GM18511 (cell line): ENCODE measurements around the gene EGFR.

Source experiments
- ATAC-seq: cut with Tn5 transposase; IDR thresholded peaks from one replicate; pipeline ENCODE4 v1.9.1; 2021; ENCODE audit warnings: mild to moderate bottlenecking, moderate library complexity; ENCODE audit not compliant: unreplicated experiment

The EGFR gene

DNA sequence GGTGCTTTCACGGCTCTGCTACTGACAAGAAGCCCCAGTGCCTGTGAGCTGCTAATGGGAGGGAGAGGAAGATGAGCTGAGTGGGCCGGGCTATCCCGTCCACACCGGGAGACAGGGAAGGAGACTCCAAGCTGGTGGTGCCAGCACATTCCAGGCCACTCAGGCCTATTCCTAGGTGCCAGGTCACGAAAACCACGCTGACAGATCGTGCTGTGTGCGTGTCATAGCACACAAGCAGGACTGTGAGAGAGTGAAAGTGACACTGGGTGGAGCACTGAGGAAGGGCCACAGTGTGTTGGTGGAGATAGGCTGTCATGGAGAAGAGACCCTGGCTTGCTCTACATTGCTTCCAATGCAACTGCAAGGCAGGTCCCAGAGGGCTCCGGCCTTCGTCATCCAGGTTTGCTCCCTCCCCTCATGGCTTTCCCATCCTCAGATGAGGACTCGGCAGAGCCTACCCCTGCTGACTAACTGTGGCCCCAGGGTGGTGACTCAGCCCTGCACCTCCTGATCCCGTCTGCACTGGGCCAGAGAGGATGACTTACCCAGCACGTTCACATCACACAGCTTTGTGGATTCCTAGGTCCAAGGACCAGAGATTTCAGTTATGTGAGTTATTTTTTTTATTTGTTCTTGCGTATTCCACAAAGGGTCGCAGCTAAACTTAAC lies 167.3 kb downstream of the EGFR start:
- ATAC-seq, result no peak

DNA sequence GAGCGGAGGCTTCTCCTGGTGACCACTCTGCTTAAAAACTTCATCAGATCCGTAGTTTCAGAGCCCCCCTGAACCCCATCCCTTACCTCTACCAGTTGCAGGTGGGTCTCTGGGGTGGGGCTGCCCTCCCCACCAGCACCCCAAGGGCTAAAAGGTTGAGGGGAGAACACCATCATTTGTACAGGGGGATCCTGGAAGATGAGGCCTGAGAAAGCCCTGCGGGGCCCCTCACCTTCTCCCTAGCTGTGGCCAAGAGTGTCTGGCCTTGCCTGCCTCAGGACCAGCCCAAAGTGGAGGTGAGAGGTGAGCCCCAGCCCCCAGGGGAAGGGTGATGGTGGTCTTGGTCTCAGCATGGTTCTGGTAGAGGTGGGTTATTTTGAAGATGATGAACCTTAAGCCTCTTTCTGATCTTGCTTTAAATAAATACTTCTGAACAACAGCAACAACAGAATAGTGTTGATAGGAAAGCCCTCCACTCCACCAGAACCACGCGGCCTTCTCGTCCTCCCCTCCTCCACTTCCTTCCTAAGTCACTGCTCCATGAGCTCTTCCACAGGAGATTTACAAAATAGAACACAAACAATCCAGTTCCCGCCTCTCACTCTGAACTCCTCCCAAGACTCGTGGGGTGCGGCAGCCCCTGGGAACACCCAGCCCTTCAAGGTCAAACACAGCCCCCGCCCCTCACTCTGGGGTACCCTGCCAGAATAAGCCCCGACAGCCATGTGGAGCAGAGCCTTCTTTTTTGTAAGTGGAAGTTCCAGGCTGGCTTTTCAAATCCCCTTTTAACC lies 169.1 kb downstream of the EGFR start:
- ATAC-seq, result no peak

DNA sequence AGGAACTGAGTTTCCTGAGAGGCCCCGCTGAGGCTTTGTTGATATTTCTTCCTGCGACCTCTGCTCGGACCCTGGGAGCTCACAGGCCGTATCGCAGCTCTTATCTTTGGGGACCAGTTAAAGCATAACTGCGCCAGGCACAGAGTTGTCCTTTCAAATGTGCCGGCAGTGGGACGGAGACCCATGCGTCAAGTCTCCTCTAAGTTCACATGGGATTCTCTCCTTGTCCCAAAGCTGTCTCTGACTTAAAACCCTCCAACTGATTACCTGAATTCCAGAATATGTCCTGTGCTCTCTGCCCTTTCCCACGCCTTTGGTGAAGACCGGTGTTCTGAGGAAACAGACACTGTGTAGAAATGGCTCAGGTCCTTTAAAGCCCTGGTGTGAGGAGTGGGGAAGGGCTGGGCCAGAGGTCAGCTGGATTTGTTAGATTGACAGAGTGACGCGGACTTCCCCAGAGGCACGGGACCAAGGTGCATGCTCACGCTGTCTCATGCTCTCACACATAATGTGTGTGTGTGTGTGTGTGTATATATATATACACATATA lies 169.8 kb downstream of the EGFR start:
- ATAC-seq, result no peak

DNA sequence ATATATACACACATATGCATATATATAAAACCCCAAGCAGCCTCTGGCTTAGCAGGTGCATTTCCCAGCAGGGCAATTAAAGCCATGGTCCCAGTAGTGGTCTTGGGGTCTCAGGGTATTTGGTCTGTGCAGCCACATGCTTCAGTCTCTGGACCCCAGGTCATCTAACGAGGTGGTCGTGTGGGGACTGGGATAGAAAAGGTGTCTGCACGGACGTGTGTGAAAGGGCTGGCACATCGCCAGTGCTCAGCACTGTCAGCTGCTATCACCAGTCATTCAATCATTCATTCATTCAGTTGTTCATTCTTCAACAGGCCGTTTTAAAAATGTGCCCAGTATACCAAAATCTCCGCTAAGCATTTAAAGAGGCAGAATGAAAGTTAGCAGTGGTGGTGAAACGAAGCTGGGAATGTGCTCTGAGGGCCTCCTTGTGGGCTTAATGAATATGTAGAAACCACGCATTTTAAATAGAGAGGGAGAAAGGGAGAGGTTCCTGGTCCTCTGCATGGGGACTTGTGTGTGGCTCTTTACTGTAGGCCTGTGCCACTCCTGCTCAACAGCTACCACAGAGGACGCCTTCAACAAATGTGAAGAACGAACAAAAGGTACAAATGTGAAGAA lies 170.4 kb downstream of the EGFR start:
- ATAC-seq, result no peak

DNA sequence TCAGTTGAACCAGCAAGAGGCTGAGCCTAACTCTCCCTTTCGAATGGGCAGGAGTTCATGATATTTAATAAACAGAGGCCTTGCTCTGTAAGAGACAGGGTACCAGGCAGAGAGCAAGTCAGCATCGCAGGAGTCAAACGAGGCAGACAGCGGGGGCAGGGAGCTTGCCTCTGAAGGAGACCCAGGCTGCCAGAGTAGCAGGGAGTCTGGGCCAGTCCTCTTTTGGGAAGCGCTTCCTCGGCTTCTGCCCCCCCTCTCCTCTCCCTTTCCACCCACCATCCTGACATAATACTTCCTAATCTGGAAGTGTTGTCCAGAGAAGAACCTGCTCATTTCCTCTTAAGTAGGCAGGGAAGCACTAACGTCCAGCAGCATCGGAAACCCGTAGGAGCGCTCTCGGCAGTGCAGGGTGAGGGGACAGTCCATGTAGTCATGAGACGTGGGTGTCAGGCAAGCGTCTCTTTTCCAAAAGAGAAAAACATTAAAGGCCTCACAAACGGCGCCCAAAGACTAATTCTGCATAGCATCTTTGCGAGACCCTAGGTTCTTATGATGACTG lies 171.1 kb downstream of the EGFR start:
- no peak for ATAC-seq

DNA sequence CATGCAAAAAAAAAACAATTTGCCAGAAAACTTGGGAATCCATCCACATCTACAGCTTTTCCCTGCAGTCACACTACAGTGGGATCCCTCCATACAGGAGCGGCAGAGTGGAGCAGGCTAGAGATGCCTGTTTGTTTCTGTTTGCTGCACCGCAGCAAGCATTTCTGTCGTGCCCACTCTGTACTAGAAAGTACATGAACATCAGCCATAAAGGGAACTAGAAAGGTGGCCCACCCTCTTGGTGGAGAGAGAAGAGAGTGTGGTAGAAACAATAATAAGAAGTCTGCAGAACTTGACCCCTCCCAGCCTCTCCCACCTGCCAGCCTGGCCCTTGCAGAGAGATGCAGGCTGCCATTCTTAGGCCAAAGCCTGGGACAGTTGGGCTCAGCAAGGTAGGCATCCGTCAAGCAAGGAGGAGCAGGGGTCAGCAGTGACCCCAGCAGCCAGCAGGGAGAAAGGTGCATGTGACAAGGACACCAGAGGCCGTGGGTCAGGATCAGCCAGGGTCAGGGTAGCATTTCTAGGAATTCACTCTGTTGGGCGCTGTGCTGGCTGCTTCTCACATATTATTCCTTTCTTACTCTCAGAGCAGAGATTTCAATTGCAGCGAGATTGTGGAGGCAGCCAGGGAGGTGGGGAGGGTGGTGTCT lies 171.8 kb downstream of the EGFR start:
- no peak for ATAC-seq

DNA sequence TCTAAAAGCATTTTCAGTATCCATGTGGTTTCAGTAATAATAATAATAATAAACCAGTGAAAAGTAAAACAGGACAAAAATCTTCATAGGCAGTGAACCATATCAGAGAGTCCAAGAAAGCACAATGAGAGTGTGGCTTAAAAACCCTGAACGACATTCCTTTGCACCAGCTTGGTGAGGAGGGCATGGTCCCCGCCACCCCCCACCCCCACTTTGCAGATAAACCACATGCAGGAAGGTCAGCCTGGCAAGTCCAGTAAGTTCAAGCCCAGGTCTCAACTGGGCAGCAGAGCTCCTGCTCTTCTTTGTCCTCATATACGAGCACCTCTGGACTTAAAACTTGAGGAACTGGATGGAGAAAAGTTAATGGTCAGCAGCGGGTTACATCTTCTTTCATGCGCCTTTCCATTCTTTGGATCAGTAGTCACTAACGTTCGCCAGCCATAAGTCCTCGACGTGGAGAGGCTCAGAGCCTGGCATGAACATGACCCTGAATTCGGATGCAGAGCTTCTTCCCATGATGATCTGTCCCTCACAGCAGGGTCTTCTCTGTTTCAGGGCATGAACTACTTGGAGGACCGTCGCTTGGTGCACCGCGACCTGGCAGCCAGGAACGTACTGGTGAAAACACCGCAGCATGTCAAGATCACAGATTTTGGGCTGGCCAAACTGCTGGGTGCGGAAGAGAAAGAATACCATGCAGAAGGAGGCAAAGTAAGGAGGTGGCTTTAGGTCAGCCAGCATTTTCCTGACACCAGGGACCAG lies 172.5 kb downstream of the EGFR start:
- no peak for ATAC-seq

DNA sequence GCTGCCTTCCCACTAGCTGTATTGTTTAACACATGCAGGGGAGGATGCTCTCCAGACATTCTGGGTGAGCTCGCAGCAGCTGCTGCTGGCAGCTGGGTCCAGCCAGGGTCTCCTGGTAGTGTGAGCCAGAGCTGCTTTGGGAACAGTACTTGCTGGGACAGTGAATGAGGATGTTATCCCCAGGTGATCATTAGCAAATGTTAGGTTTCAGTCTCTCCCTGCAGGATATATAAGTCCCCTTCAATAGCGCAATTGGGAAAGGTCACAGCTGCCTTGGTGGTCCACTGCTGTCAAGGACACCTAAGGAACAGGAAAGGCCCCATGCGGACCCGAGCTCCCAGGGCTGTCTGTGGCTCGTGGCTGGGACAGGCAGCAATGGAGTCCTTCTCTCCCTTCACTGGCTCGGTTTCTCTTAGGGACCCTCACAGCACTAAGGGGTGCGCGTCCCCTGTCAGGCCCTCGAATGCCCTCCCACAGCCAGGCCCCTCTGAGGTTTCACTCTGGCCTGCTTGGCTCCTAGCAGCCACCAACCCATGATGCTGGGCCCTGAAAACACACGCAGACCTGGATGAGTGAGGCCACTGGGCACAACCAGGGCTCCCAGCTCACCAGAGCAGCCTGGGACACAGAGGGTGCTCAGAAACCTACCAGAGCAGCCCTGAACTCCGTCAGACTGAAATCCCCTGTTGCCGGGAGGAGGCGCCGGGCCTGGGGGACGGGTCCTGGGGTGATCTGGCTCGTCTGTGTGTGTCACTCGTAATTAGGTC lies 173.3 kb downstream of the EGFR start:
- ATAC-seq, result no peak

DNA sequence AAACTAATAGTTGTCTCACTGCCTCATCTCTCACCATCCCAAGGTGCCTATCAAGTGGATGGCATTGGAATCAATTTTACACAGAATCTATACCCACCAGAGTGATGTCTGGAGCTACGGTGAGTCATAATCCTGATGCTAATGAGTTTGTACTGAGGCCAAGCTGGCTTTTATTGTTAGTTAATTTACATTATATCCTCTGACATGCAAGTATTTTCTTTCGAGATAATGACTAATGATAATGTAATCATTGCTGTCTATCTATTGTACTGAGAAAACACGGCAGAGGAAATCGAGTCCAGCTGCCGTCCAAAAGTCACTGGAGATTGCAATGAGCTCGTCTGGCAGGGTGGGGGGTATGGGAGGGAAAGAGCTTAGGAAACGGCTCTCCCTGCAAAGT lies 173.9 kb downstream of the EGFR start:
- no peak for ATAC-seq

DNA sequence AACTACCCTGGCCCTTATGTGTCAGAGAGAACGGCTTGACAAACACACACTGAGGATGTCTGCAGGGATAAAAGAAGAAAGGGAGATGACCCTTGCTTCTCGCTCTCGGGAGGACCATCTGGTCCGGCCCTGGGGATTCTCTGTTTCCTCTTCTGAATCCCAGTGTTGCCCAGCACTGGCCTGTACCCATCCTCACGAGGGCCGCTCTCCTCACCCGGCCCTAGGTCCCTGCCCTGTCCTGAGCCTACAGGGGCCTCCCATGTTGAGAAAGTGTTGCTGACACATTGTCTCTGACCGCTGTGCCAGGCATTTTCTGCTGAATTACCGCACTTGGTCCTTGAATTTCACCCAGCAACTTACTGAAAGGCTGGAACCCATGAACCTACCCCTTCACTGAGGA lies 174.4 kb downstream of the EGFR start:
- no peak for ATAC-seq

DNA sequence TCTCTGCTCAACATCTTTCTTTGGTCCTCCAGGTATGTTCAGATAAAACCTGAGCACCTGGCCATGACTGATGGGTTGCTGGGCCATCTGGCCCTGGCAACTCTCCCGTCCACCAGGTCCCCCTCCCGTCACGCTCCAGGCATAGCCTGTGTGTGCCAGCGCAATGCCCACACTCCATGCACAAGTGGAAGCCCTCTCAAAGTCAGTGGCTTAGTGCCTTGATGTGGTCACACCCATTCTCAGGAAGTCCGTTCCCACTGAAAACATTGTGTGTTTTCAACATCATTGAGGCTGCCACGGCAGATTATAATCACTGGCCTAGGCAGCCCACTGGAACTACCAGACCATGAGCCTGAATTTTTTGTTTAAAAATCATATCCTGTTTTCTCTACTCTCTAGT lies 175.7 kb downstream of the EGFR start:
- ATAC-seq, result no peak

DNA sequence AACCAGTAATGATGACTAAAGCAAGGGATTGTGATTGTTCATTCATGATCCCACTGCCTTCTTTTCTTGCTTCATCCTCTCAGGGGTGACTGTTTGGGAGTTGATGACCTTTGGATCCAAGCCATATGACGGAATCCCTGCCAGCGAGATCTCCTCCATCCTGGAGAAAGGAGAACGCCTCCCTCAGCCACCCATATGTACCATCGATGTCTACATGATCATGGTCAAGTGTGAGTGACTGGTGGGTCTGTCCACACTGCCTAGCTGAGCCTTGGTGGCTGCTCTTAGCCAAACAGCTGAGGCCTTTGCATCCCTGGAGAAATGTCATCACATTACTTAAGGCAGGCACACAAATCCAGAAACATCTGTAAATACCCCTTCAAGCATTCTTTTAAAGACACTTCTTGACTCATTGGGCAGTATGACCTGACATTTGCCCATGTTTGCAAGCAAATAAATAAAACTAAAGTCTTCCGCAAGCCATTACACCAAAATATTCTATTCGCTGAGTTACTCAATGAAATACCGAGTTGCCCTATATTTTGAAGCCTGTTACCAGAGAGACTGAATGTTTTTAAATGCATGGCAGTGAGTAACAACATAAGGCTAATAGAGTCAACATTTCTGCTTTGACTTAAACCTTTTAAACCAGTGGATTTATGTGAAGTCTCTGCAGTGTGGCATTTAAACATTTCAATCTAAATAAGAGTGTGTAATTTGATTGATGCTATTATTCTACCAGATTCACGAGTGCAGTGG lies 180.0 kb downstream of the EGFR start:
- ATAC-seq, result no peak

DNA sequence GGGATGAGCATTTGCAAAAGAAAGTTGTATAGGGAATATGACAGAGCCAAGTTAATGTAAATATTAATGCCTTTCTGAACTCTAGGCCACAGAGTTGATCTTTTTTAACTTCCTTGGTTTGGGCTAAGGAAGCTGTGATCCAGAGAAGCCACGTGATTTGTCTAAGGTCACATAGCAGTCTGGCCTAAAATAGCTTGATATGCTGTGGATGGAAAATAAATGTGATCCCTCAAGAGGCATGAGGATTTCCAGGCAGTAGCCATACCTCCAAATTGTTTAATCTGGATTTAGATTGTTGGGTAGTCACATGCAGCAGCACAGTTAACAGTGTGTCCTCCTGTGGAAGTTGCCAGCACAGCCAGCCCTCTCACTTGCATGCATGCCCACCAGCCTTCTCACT lies 180.6 kb downstream of the EGFR start:
- no peak for ATAC-seq

DNA sequence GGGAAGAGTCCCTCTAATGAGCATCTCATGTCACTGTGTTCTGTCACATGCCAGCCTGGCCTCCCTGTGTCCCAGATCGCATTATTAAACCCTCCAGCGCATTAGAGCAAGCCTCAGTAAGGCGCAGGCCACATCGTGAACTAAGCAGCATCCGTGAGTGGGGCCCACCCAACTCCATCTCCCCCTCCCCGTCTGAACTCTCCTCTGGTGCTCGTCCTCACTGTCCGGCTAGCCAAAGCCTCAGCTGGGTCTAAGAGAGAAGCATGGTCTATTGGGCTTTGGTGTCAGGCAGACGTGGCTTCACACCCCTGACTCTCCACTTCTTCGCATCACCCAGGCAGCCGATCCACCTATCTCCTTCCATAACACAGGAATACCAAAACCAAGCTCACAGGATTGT lies 181.6 kb downstream of the EGFR start:
- ATAC-seq, result no peak

DNA sequence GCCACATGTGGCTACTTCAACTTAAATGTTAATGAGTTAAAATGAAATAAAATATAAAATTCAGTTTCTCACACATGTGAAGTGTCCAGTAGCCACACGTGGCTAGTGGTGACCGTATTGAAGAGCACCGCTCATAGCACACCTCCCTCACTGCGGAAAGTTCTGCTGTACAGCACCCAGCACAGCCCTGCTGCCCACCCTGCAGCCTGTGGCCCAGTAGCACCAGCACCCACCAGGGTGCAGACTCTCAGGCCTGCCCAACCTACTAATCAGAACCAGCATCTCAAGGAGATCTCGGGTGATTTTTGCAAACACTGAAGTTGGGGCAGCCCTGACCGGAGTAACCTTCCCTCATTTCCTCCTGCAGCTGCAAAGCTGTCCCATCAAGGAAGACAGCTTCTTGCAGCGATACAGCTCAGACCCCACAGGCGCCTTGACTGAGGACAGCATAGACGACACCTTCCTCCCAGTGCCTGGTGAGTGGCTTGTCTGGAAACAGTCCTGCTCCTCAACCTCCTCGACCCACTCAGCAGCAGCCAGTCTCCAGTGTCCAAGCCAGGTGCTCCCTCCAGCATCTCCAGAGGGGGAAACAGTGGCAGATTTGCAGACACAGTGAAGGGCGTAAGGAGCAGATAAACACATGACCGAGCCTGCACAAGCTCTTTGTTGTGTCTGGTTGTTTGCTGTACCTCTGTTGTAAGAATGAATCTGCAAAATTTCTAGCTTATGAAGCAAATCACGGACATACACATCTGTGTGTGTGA lies 183.5 kb downstream of the EGFR start:
- no peak for ATAC-seq

DNA sequence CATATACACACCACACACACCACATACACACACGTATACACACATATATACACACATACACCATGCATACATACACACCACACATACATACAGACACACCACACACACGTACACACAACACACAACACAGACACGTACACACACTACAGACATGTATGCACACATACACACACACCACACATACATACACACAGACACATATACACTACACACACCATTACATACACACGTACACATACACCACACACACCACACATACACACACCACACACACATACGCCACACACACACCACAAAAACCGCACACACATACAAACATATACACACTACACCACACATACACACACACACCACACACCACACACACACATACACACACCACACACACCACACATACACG lies 184.5 kb downstream of the EGFR start:
- no peak for ATAC-seq

DNA sequence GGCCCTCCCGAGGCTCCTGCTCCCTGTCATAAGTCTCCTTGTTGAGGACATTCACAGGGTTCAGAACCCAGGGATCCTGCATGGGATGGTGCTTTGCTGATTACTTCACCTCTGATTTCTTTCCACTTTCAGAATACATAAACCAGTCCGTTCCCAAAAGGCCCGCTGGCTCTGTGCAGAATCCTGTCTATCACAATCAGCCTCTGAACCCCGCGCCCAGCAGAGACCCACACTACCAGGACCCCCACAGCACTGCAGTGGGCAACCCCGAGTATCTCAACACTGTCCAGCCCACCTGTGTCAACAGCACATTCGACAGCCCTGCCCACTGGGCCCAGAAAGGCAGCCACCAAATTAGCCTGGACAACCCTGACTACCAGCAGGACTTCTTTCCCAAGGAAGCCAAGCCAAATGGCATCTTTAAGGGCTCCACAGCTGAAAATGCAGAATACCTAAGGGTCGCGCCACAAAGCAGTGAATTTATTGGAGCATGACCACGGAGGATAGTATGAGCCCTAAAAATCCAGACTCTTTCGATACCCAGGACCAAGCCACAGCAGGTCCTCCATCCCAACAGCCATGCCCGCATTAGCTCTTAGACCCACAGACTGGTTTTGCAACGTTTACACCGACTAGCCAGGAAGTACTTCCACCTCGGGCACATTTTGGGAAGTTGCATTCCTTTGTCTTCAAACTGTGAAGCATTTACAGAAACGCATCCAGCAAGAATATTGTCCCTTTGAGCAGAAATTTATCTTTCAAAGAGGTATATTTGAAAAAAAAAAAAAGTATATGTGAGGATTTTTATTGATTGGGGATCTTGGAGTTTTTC lies 186.5 kb downstream of the EGFR start:
- ATAC-seq, result no peak
